SK-N-MC (cell line): Measurements from ENCODE around the gene SERPINE1.

Source experiments
- EZH2 ChIP-seq: fragments of 200-600 bp; sonication (generic); IDR thresholded peaks from one replicate; pipeline ENCODE4 v1.6.1; 2017; ENCODE audit warnings: antibody characterized with exemption
- POLR2AphosphoS5 ChIP-seq: IDR thresholded peaks from 2 replicates; pipeline ENCODE4 v1.6.1; 2012; ENCODE audit warnings: mild to moderate bottlenecking, low read depth, low read length, borderline replicate concordance

DNA sequence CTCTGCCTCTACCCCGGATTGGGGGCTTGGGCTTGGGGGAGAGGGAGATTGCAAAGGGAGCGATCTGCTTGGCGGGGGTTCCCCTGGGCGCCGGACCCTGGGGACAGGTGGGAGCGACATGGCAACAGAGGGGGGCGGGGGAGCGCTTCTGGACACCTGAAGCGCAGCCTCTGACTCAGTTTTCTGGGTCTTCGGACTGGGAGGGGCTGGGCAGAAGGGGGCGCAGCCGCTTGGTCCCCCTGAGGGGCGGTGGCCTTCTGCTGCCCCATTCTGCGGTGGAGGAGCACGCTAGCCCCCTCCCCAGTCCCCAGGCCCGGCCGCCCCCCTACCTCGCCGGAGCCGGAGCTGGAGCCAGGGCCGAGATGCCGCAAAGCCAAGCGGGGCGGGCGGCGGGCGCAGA, 52.8 kb downstream of the SERPINE1 start:
- TF ChIP-seq POLR2AphosphoS5 = no peak
- no peak for TF ChIP-seq EZH2
